GM18858 (cell line): Measurements from ENCODE around the gene PFDN1.
"Not testable (repeated sequence)": the region's sequence is repeated elsewhere in the genome, so short reads cannot be mapped to it uniquely, and the experiment has no call there.

Experiments used
- ATAC-seq: cut with Tn5 transposase; IDR thresholded peaks from one replicate; pipeline ENCODE4 v1.9.1; 2021; ENCODE audit not compliant: unreplicated experiment

The PFDN1 gene

DNA sequence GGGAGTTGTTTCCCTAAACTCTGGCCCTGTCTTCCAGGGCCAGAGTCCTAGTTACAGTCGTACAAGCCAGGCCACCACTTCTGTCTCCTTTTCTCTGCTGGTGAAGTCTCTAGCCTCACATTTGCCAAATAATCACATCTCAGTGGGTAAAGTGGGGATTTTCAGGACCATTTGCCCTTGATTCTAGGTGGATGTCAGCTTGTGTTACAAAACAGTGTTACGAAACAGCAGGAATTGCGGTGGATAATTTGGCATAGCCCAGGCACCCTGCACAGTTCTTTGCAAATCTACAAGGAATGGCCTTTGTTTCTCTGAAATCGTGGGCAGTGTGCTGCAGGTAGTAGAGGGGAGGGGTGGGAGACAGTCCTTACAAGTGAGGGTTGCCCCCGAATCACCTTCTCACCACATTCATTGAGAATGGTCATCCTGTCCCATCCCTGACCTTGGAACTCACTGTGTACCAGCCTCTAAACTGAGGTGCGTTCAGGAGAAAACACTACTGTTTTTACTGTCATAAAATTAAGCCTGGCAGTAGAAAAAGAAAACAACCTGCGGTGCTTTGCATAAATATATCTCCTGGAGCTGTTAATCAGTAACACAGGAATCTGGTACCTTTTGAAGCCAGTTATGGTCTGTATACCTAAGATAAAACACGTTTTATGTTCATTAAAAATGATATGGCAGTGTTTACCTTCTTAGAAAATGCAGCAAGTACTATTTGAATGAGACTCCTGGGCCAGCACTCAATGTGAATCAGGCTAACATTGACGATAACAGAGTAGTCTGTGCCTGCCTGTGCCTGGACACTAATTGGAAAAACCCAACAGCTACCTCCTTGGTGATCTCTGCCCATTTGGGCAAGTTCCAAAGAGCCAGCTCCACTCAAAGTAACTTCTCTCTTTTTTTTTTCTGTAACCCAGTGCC is 83.6 kb downstream of the PFDN1 start:
- no peak for ATAC-seq

DNA sequence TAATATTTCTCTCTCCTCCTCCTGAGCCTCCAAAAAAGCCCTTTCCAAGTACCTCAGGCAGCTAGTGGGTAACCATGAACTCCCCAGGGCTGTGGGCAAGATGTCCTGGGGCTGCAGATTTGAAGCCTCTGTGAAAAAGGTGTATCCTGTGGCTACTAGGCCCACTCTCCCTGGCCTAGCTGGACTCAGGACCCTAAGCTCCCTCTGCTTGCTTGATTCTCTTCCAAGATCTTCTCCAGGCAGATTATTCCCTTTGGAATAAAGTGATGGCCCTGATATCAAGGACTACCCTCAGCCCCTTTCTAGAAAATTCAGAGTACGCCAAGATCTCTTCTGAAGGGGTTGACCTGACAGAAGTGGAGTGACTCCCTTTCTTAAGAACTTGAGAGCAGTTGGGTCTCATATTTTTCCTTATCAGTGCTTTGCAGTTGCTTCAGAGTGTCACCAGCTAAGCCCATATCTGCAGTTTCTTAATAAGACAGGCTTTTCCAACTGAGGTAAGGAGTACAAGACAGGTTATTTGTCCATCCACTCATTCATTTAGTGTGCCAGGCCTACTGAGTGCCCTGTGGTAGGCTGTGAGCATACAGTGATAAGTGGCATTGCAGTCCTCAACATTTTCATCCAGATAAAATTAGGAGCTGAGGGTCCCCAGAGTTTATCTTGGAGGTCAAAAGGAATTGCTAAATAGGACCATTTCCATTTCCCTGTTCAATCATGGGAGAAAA is 85.4 kb downstream of the PFDN1 start:
- ATAC-seq: no peak

DNA sequence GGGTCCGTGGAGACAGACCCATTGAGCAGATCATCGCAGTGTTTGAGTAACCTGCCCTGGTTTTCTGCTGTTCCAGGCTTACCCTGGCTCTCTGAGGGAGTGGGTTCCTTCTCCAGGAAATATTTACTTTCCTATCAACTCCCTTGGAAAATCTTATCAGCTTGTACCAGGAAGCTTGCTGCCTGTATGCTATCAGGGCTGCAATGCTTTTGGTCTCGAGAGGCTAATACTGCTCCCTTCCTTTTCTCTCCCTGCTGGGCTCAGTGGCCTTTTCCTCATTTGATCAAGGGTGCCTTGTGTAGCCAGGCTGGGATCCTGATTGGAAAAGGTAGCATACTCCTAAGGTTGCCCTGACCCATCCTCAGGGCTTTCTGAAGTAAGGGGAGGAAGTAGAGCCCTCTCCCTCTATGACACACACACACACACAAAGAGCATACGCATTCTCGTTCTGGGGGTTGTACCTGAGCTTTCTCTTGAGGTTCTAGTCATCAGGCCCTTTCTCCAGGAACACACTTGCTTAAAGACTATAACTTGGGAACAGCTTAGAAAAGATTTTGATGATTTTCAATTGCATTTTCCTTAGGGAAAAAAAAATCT is 86.3 kb downstream of the PFDN1 start:
- no peak for ATAC-seq

DNA sequence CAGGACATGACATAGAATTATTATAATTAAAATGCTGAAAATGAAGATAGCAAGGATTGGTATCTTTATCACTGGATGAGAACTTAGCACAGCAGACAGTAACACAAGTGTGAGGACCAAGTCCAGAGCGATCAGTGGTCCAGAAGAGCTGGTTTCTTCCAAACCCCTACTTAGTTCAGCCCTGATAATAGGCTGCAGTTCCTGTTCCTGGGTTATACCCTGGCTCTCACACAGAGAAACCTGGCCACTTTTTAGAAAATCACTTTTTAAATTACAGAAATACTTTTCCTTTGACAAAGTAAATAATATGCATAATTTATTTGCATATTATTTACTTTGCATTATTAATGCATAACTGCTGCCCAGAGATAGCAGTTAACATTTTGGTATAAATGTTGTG is 87.6 kb downstream of the PFDN1 start:
- ATAC-seq: no peak

DNA sequence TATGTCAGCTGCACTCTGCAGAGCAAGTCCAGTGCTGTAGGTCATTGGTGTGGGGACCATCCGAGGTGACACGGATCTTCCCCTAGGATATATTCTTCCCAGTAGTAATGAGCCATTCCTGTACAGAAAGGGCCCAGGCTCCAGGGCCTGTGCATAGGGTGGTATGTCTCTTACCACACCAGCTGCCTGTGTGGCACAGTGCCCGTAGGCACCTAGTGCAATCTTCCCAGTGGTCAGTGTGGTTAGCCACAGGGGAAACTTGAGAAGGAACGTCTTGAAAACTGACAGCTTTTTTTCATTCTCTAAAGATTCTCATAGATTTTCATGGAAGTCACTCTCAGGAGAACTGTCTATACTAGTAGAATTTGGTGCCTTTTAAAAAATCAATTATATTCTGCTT is 88.1 kb downstream of the PFDN1 start:
- no peak for ATAC-seq

DNA sequence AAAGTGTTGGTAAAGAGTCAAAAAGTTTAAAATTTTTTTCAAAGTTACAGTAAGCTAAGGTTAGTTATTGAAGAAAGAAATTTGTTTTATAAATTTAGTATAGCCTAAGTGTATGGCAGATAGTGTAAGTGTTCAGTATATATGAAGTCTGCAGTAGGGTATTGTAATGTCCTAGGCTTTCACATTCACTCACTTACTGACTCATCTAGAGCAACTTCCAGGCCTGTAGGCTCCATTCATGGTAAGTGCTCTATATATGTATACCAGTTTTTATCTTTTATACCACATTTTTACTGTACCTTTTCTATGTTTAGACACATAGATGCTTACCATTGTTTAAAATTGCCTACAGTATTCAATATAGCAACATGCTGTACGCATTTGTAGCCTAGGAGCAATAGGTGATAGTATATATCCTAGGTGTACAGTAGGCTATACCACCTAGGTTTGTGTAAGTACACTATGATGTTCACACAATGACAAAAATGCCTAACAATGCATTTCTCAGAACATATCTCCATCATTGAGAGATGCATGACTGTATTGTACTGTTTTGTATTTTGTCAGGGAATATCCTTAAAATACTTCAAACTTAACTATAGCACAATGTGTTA is 89.4 kb downstream of the PFDN1 start:
- peak; percentile 75 for ATAC-seq

DNA sequence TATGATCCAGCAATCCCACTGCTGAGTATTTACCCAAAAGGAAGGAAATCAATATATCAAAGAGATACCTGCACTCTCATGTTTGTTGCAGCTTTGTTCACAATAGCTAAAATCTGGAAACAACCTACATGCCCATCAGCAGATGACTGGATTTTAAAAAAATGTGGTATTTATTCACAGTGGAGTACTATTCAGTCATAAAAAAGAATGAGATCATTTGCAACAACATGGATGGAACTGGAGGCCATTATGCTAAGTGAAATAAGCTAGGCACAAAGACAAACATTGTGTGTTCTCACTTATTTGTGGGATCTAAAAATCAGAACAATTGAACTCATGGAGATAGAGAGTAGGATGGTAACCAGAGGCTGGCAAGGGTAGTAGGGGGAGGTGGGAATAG is 94.8 kb downstream of the PFDN1 start:
- ATAC-seq: no peak

DNA sequence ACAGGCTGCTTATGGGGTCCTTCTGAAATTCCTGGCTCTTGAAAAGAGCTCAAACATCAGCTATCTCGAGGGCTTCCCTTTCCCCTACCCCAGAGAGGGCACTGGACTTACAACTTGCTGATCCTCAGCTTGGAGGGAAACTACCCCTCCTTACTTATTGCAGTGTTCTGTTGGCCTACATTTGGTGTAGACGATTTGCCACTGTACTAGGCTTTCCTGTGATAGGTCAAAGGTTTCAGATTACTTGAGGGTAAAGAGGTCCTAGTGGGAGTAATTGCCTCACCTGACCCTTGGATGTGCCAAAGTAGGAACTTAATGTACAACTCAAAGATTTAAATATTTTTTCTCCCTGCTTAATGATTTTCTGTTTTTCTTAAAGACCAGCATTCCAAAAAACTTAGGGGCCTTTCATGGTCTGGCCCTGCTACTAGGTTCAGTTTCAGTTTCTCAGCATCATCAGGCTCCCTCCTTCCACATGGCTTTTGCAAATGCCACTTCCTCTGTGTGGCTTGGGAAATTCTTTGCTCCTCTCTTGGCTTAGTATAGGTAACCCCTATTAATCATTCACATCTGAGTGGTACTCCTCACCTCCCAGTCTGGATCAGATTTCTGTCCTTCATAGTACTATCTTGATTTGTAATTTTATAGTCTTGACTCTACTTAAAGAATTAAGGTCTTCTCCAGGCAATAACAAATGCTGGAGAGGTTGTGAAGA is 95.5 kb downstream of the PFDN1 start:
- peak; percentile 72 for ATAC-seq

DNA sequence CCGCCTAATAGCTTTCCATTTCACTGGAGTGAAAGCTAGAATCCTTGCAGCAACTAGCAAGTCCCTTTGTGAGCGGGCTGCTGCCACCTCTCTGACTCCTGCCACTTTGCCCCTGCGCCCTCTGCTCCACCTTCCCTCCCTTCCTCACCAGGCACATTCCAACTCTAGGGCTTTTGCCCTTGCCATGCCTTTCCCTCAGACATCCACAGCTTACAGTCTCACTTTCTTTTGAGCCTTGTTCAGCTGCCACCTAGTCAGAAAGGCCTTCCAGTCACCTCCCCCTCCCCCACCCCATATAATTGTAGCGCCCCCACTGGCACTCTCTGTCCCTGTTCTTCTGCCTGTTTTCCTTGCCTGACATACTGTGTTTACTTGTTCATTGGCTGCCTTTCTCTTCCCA is 96.9 kb downstream of the PFDN1 start:
- no peak for ATAC-seq

DNA sequence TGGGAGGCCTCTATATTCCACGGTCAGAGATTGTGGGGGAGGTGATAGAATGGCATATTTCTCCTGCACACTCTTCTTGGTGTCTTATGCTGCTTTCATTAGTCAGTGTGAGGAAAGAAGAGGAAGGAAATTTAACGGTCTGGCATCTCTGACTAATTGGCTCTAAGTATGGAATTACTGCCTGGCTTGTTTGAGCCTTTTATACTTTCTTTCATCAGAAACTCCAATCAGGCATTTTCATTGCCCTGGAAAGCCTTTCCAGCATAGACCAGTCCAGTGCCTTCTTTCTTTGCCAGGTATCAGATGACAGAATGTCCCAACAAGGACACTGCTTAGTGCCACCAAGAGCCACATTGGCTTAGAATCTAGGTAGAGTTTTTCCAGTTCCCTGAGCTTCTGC is 97.7 kb downstream of the PFDN1 start:
- no peak for ATAC-seq

DNA sequence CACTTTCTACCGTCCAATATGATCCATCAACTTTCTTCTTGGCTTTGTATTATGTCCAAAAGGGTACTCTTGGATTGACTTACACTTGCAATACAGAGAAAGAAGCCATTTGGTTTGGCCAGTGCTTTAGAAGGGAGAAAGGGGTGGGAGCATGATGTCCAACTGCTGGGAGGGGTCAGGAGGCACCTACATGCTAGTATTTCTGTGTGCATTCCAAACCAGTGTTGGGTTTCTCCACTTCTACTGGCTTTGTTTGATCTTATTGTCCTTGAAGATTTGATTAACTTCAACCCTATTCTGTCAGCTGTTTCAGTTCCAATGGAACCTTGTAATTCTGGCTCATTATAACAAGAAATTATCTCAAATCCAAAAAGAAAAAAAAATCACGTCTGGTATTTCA is 100.3 kb downstream of the PFDN1 start:
- ATAC-seq: no peak

DNA sequence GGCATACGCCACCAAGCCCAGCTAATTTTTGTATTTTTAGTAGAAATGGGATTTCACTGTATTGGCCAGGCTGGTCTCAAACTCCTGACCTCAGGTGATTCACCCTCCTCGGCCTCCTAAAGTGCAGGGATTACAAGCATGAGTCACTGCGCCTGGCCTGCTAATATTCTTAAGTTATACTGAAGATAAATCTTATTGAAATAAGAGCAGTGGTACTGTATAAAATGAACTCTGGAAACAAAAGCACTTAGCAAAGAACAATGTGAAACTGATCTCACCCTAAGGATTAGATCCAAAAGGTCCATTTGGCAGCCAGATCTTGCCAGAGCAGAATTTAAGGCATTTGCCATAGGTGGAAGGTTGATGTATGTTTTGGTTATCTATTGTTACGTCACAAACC is 100.8 kb downstream of the PFDN1 start:
- ATAC-seq: no peak

DNA sequence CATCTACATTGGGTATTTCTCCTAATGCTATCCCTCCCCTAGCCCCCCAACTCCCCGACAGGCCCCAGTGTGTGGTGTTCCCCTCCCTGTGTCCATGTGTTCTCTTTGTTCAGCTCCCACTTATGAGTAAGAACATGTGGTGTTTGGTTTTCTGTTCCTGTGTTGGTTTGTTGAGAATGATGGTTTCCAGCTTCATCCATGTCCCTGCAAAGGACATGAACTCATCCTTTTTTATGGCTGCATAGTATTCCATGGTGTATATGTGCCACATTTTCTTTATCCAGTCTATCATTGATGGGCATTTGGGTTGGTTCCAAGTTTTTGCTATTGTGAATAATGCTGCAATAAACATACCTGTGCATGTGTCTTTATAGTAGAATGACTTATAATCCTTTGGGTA is 104.0 kb downstream of the PFDN1 start:
- ATAC-seq: not testable (repeated sequence)

DNA sequence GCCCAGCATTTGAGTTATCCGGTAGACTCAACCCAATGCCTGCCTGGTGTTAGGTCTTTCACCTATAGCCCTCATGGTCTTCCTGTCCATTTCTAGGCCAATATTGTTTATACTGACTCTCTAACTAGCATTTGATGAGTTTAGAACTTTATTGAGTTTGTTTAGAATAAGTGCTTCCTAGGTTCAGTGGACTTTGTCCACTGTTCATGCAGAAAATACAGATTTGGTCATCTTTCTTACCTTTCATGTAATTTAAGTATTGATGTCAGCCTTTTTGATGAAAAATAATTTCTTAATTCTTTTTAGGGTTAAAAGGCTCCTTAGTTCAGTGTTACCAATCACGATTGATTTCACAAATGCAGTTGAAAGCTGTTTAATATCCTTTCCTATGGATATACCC is 105.9 kb downstream of the PFDN1 start:
- ATAC-seq: no peak

DNA sequence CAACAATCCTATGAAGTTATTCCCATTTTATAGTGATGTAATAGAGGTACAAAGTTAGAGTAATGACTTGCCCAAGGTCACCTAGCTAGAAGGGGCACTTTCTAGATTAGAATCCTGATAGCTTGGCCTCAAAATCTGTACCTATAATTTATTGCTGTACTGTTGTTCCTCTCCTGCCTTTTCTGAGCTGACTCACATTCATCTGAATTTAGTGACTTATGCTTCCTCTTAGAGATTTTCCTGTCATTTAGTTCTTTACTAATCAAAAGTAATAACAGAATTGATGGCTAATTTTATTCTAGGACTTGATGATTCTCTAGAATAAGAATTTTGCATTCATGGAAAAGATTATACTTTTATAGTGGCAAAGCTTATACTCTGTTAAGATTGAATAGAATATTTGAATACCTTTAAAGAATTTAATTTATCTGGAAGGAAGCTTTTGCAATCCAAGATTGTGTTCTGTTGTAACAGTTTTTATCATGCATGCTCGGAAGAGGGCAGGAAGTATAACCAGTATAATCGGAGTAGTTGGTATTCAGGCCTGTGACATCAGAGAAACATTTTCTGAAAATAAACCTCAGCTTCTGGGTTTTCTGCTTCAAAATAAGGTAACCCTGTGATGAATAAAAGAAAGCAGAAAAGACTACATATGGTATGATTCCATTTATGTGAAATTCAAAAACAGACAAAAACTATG is 106.6 kb downstream of the PFDN1 start:
- no peak for ATAC-seq
